Measurements from ENCODE around the gene NOTUM. TPM values are rescaled to one million over a fixed set of nuclear protein-coding genes. Genes with fewer than 3 reads are reported as not detected.
A peak's percentile ranks its signal among the peaks of the same experiment; 100 is the strongest.

The NOTUM gene
- total and polyA plus RNA-seq, 2 experiments from 2014 or later: 4.2 to 7.4 TPM

DNA sequence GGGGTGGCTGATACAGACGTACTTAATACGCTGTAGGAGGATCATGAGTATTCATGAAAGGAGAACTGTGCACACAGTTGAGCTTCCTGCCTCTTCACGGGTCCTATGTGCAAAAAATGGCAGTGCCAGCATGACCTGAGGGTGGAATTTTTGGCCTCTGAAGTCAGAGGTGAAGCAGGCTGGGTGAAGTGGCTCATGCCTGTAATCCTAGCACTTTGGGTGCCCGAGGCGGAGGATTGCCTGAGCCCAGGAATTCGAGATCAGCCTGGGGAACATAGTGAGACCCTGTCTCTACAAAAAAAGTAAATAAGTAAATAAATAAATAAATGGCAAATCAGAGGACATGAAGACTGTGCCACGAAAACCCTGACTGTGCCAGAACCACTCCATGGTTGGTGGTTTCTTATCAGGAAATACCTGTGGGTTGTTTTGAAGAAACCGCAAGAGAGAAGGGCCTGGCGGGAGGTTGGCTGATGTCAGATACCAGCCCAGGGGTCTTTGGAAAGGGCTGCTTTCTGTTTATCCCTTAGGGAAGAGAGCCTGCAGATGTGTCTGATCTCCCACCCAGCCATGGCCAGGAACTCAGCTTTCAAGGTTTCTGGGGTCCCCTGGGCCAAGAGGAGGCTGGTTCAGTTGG lies 19.8 kb upstream of the NOTUM start:
- no peak overlapping the region for H3K27ac ChIP-seq
- H3K9me3 ChIP-seq (ENCODE audit: low read depth): no peaks in the 10 kb centered on the region
- TF ChIP-seq, protein P1, sequence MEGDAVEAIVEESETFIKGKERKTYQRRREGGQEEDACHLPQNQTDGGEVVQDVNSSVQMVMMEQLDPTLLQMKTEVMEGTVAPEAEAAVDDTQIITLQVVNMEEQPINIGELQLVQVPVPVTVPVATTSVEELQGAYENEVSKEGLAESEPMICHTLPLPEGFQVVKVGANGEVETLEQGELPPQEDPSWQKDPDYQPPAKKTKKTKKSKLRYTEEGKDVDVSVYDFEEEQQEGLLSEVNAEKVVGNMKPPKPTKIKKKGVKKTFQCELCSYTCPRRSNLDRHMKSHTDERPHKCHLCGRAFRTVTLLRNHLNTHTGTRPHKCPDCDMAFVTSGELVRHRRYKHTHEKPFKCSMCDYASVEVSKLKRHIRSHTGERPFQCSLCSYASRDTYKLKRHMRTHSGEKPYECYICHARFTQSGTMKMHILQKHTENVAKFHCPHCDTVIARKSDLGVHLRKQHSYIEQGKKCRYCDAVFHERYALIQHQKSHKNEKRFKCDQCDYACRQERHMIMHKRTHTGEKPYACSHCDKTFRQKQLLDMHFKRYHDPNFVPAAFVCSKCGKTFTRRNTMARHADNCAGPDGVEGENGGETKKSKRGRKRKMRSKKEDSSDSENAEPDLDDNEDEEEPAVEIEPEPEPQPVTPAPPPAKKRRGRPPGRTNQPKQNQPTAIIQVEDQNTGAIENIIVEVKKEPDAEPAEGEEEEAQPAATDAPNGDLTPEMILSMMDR (IDR thresholded peaks at IDR 0.05; ENCODE audit: low read depth, low read length): no peak
- no peak for DNase-seq (ENCODE audit: low read depth in 1 of 2, low spot score in 1 of 2)
- H3K36me3 ChIP-seq: peaks cover 5% of the 10 kb centered on the region
- H3K4me1 ChIP-seq (ENCODE audit: low read depth): no peaks in the 10 kb centered on the region
- H3K27me3 ChIP-seq: no peaks in the 10 kb centered on the region
- no peak overlapping the region for H3K4me3 ChIP-seq

DNA sequence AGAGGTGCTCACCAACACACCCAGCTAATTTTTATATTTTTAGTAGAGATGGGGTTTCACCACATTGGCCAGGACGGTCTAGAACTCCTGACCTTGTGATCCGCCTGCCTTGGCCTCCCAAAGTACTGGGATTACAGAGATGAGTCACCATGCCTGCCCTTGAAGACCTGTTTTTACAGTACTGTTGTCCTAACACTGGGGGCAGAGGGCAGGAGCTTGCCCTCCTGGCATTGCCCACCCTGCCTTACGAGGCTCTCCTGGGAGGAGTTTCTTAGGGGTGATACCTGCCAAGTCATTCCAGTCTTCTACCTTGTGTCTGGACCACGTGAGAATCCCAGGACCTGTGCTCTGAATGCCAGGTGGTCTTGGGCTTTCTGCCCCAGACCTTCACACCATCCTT lies 19.1 kb upstream of the NOTUM start:
- DNase-seq (ENCODE audit: low read depth in 1 of 2, low spot score in 1 of 2): no peak
- H3K36me3 ChIP-seq: no peaks in the 10 kb centered on the region

DNA sequence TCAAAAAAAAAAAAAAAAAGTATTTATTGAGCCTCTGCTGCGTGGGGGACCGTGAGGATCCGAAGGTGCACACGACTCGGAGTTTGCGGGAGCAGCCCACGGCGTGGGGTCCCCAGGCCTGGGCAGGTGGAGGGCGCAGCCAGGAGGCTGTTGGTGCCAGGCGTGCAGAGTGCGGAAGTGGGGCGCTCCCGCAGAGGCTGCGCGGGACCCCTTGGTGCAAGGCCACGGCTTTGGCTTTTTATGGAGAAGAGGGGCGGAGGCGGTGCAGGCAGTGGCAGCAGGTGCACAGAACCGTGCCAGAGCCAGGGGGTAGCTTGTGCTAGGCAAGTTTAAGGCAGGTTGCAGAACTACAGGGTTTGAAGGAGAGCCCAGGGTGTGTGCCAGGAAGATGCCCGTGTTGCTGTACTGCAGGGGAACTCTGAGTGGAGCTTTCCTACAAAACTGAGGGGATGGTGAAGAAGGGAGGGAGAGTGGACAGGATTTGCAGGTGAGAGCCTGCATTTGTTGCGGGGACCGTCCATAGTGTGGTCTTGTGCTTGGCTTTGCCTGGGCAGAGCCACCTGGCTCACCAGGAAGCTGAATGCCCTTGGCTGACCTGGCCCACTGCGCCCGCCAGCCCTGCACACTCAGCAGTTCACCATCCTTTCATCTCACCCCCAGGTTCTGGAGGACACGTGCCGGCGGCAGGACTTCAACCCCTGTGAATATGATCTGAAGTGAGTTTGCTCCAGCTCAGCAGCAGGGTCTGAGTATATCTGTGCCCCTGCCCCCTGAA lies 17.7 kb upstream of the NOTUM start:
- Histone ChIP-seq H3K27me3 (no peaks in the 10 kb centered on the region), H3K4me1 (ENCODE audit: low read depth) (no peaks in the 10 kb centered on the region), H3K36me3 (no peaks in the 10 kb centered on the region), H3K4me3 (peak overlapping the region; percentile 79), H3K27ac (no peak overlapping the region), H3K9me3 (ENCODE audit: low read depth) (no peaks in the 10 kb centered on the region)
- TF ChIP-seq, protein P1 (IDR thresholded peaks at IDR 0.05; ENCODE audit: low read depth, low read length): no peak
- DNase-seq (ENCODE audit: low read depth in 1 of 2, low spot score in 1 of 2): no peak

More for the DNA sequence above, 19.1 kb upstream of the NOTUM start:
- H3K4me3 ChIP-seq: no peak overlapping the region
- H3K9me3 ChIP-seq (ENCODE audit: low read depth): no peaks in the 10 kb centered on the region
- TF ChIP-seq, protein P1 (IDR thresholded peaks at IDR 0.05; ENCODE audit: low read depth, low read length): no peak
- no peaks in the 10 kb centered on the region for H3K4me1 ChIP-seq (ENCODE audit: low read depth)
- no peaks in the 10 kb centered on the region for H3K27me3 ChIP-seq
- H3K27ac ChIP-seq: no peak overlapping the region

DNA sequence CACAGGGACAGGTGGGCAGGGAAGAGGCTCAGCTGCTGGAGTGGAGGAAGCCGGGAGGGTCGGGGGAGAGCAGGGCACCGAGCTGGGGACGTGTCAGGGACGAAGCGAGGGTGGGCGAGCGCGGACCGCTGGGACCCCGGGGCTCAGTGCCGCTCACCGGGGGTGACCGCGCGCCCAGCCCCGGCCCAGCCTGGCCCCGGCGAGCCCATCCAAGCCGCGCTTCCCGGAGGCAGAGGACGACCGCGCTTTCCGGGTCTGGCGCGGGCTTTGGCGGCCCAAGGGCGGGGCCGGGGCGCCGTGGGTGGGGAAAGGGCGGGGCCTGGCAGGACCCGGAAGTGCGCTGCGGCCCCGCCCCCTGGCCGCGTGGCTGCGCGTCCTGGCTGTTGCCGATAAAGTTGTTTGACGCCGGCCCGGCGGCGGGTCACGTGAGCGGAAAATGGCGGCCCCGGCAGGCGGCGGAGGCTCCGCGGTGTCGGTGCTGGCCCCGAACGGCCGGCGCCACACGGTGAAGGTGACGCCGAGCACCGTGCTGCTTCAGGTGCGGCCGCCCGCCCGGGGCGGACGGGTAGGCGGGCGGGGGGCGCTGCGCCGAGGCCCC lies 16.3 kb upstream of the NOTUM start, which contains the start of gene ASPSCR1:
ASPSCR1 (plus strand) TSS at position 419 of the 598 bp plus-strand sequence; CDS start at position 437, 18 bp downstream.
- H3K27me3 ChIP-seq: no peaks in the 10 kb centered on the region
- DNase-seq (ENCODE audit: low read depth in 1 of 2, low spot score in 1 of 2): peak; percentile 96
- no peaks in the 10 kb centered on the region for H3K36me3 ChIP-seq
- no peaks in the 10 kb centered on the region for H3K4me1 ChIP-seq (ENCODE audit: low read depth)
- no peaks in the 10 kb centered on the region for H3K9me3 ChIP-seq (ENCODE audit: low read depth)
- TF ChIP-seq, protein P1 (IDR thresholded peaks at IDR 0.05; ENCODE audit: low read depth, low read length): no peak
- H3K4me3 ChIP-seq: peak within 1 kb of the TSS; percentile 79
- H3K27ac ChIP-seq: peak within 1 kb of the TSS; percentile 91

DNA sequence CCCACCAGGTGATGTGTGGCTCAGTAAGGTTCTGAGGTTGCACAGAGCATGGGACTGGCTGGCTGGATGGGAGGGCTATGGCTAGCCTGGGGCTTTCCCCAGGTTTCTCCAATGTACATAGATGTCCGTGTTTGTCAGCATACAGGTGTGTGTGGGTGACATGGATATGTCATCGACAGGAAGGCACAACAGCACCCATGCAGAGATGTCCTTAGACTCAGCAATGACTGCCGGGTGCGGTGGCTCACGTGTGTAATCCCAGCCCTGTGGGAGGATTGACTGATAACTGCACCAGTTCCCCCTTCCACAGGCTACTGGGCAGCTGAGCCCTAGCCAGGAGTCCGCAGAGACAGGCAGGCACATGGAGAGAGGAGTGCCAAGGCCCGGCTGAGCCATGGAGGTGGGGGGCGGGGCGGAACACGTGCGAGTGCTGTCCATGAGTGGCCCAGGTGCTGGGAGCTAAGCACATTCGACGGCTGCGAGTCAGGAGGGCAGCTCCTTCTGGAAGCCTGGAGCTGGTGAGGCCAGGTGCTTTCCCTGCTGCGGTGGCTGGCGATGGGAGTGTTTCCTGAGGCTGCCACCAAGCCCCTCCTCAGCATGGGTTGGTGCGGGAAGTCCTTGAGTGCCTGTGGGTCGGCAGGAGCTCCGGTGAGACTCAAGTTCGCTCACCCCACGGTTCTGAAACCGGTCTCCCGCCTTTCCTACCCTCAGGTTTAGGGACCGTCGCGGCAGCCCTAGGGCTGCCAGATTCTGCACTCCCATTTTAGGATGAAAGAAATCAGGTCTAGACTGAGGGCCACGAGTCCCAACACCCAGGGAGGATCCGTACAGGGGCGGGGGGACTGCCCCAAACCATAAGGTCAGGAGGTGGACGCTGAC lies 15.6 kb upstream of the NOTUM start:
- DNase-seq (ENCODE audit: low read depth in 1 of 2, low spot score in 1 of 2): no peak
- H3K4me1 ChIP-seq (ENCODE audit: low read depth): no peaks in the 10 kb centered on the region

More for the DNA sequence above, 15.6 kb upstream of the NOTUM start:
- Histone ChIP-seq H3K36me3 (no peaks in the 10 kb centered on the region), H3K27me3 (no peaks in the 10 kb centered on the region), H3K27ac (no peak overlapping the region), H3K4me3 (peak overlapping the region; percentile 79), H3K9me3 (ENCODE audit: low read depth) (no peaks in the 10 kb centered on the region)
- TF ChIP-seq, protein P1 (IDR thresholded peaks at IDR 0.05; ENCODE audit: low read depth, low read length): no peak

Data from cardiac muscle cell (in vitro differentiated cells and primary cell).